ENCODE results near the gene CCDC92B.

Gene CCDC92B

DNA sequence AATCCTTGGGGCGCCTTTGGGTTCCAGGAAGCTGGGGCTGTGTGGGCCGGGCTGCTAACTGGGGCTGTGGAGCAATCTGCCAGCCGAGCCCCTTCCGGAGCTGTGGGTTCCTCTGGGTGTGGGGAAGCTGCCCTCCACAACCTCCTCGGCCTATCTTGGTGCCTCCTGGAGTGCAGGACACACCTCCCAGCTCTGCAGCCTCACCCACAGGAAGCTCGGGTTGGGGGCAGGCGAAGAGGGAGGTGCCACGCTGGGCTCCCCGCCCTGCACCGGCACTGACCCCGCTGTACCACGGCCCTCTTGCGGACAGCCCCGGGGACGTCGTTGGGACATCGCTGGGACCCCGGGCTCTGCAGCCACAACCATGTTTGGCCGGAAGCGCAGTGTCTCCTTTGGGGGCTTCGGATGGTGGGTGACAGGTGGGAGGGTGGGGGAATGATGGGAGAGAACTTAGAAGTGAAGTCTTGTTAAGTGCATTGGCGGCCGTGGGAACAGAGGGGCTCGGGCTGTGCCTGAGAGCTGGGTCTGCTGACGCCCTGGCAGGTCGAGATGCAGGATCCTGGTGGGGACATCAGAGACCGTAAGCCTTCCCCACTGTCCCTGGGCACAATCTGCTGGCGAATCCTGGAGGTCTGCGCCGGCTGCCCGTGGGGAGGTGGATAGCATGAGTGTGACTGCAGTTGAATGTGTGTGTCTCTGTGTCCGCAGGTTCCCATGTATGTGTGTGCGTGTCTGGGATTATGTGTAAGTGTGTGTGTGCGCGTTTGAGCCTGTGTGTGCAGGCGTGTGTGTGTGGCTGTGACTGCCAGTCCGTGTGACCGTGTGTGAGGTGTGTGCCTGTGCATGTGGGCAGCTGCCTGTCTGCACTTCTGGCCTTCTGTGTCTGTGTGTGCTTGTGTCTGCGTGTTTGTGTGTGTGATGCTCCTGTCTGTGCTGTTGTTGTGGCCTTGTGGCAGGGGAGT, 47.0 kb upstream of the CCDC92B start, which contains the start of gene RAP1GAP2:
Gene RAP1GAP2 (plus strand): TSS at position 275 of the 962 bp plus-strand sequence. CDS start 90 bp downstream, at position 365.
- DNase-seq (ENCODE audit: low spot score): no peak
- in situ Hi-C loops (cut with MboI; ENCODE audit: low pct_unique_long_range_greater_than_20kb, low sequenced_read_pairs, unreplicated experiment): no loop called here
- TF ChIP-seq CTCF (IDR thresholded peaks at IDR 0.05; ENCODE audit: extremely low read depth, insufficient read depth, missing control alignments): no peak

GRCh38 chr17:2795441-2796163, 46.1 kb upstream of the CCDC92B start:
- in situ Hi-C loops (cut with MboI; ENCODE audit: low pct_unique_long_range_greater_than_20kb, low sequenced_read_pairs, unreplicated experiment): no loop called here
- no peak for TF ChIP-seq CTCF (IDR thresholded peaks at IDR 0.05; ENCODE audit: extremely low read depth, insufficient read depth, missing control alignments)
- DNase-seq (ENCODE audit: low spot score): no peak

GRCh38 chr17:2794111-2794803, 44.8 kb upstream of the CCDC92B start:
- in situ Hi-C loops (cut with MboI; ENCODE audit: low pct_unique_long_range_greater_than_20kb, low sequenced_read_pairs, unreplicated experiment): no loop called here
- no peak for TF ChIP-seq CTCF (IDR thresholded peaks at IDR 0.05; ENCODE audit: extremely low read depth, insufficient read depth, missing control alignments)

DNA sequence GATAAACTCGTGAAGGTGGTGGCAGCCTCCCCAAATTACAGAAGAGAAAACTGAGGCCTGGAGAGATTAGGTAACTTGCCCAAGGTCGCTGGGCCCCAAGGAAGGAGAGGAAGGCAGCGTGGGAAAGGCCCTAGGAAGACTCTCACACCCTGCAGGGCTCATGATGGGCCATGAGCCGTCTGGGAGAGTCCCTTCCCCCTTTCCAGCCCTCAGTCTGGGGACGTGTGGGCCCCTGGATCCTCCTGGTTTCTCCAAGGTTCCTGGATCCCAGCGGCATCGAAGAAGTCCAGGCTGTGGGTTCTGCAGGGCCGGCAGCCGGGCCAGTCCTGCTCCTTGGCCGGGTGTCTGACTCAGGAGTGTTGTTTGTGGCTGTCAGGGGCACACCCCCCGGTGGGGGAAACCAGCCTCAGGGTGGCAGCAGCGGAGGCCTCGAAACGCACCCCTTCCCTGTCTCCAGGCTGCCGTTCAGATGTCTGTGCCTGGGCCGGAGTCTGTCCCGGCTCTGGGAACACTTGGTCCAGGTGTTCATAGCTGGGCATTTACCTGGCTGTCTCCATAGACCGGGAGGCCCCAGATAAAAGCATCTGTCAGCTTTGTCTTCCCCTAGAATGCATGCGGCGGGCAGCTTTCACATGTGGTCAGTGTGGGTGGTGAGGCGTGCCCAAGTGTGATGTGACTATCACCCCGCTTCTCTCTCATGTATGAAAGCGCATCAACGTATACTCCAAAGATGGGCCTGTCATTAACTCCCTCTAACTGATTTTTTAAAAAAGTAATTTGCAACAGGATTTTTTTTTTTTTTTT, 43.1 kb upstream of the CCDC92B start:
- DNase-seq (ENCODE audit: low spot score): peak; percentile 59
- in situ Hi-C loops (cut with MboI; ENCODE audit: low pct_unique_long_range_greater_than_20kb, low sequenced_read_pairs, unreplicated experiment): no loop called here
- no peak for TF ChIP-seq CTCF (IDR thresholded peaks at IDR 0.05; ENCODE audit: extremely low read depth, insufficient read depth, missing control alignments)

More at GRCh38 chr17:2794111-2794803, 44.8 kb upstream of the CCDC92B start:
- DNase-seq (ENCODE audit: low spot score): no peak

DNA sequence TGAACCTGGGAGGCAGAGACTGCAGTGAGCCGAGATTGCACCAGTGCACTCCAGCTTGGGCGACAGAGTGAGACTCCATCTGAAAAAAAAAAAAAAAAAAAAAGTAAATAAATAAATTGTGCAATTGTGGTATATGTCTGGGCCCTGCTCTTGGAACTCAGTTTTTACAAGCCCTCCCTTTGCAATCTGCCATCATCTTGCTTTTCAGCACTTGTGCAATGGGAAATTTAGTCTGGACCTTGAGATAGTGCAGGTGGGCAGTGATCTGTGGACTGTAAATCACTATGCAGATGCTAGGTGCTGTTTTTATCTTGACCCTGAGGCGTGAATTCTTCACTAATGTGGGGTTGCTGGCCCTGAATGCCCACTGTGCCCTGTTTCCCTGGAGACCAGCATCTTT, 40.2 kb upstream of the CCDC92B start:
- in situ Hi-C loops (cut with MboI; ENCODE audit: low pct_unique_long_range_greater_than_20kb, low sequenced_read_pairs, unreplicated experiment): no loop called here
- TF ChIP-seq CTCF (IDR thresholded peaks at IDR 0.05; ENCODE audit: extremely low read depth, insufficient read depth, missing control alignments): no peak
- no peak for DNase-seq (ENCODE audit: low spot score)
